Caco-2 (cell line): Measurements from ENCODE around the gene SFRP5. TPM values are rescaled to one million over a fixed set of nuclear protein-coding genes. Genes with fewer than 3 reads are reported as not detected.
A peak's percentile ranks its signal among the peaks of the same experiment; 100 is the strongest.

Source experiments
- Bru-seq: library from RNA; stranded (reverse); fragments of 400-500 nt; gene quantifications from one replicate; lab custom pipeline; 2021; lab: Mats Ljungman, UMichigan
- BruChase-seq, 2 experiments: library from RNA; stranded (reverse); fragments of 400-500 nt; gene quantifications; one replicate each; lab custom pipeline; 2021; lab: Mats Ljungman, UMichigan
- BruUV-seq: library from RNA; stranded (reverse); fragments of 400-500 nt; replicated peaks from 2 replicates; lab custom pipeline; 2021; lab: Mats Ljungman, UMichigan
- CTCF ChIA-PET: fragments of 300-600 bp; sonication (Branson Sonifier 250); formaldehyde crosslinking; loops from one replicate; lab custom pipeline; 2022; ENCODE audit warnings: antibody characterized with exemption; lab: Charles Lee
- POLR2A ChIA-PET: fragments of 300-600 bp; sonication (Branson Sonifier 250); formaldehyde crosslinking; loops from one replicate; lab custom pipeline; 2022; ENCODE audit warnings: antibody characterized with exemption; lab: Charles Lee
- DNase-seq, 2 experiments: peaks; one replicate each; pipeline versions ENCODE4 v3.0.0 to v3.0.0-alpha.2; 2020 to 2022
- H3K27me3 ChIP-seq: replicated peaks from 2 replicates; pipeline ENCODE4 v1.6.0; 2011; ENCODE audit warnings: low read length; ENCODE audit not compliant: control insufficient read depth, insufficient read depth
- H3K36me3 ChIP-seq: 2 replicates; pipeline ENCODE4 v1.5.1; 2011; ENCODE audit warnings: low read length; ENCODE audit not compliant: control insufficient read depth, insufficient read depth
- H3K4me1 ChIP-seq: fragments of 250-450 bp; sonication (Bioruptor Pico); 2 replicates; pipeline ENCODE4 v1.5.1; 2020; ENCODE audit warnings: mild to moderate bottlenecking
- H3K4me3 ChIP-seq: 2 replicates; pipeline ENCODE4 v1.5.1; 2011; ENCODE audit warnings: low read depth, mild to moderate bottlenecking, control low read depth, low read length
- H3K9me3 ChIP-seq: fragments of 250-450 bp; sonication (Bioruptor Pico); 2 replicates; pipeline ENCODE4 v1.5.1; 2020; ENCODE audit warnings: mild to moderate bottlenecking, moderate library complexity
- H3K27ac Mint-ChIP-seq: one replicate; pipeline ENCODE4 v1.8.0; 2022; ENCODE audit warnings: mixed read lengths; ENCODE audit not compliant: unreplicated experiment
- H3K27me3 Mint-ChIP-seq: one replicate; pipeline ENCODE4 v1.8.0; 2022; ENCODE audit warnings: mixed read lengths; ENCODE audit not compliant: insufficient read depth, unreplicated experiment
- H3K36me3 Mint-ChIP-seq: one replicate; pipeline ENCODE4 v1.8.0; 2022; ENCODE audit warnings: mild to moderate bottlenecking, mixed read lengths; ENCODE audit not compliant: insufficient read depth, unreplicated experiment
- H3K4me1 Mint-ChIP-seq: one replicate; pipeline ENCODE4 v1.8.0; 2022; ENCODE audit warnings: low read depth, mixed read lengths; ENCODE audit not compliant: unreplicated experiment
- H3K4me3 Mint-ChIP-seq: one replicate; pipeline ENCODE4 v1.8.0; 2022; ENCODE audit warnings: mild to moderate bottlenecking, moderate library complexity, mixed read lengths; ENCODE audit not compliant: unreplicated experiment
- H3K9me3 Mint-ChIP-seq: one replicate; pipeline ENCODE4 v1.8.0; 2022; ENCODE audit warnings: mixed read lengths; ENCODE audit not compliant: unreplicated experiment
- intact Hi-C: fragments of 100-400 bp; cut with micrococcal nuclease; formaldehyde crosslinking; loops from one replicate; pipeline ENCODE4 v1.10.0; 2022; ENCODE audit not compliant: unreplicated experiment
- long read RNA-seq: library from polyadenylated mRNA; stranded (forward); transcript quantifications from one replicate; pipeline ENCODE4 v2.0.0, GENCODE V29; 2022
- total RNA-seq: library from RNA; stranded (reverse); gene quantifications from 2 replicates; pipeline ENCODE4 v1.2.3, GENCODE V29; 2022
- TF ChIP-seq, protein P1 (sequence below), 2 experiments: fragments of 200-600 bp in 1 of 2; IDR thresholded peaks; 1 replicate in 1 of 2; 2 replicates in 1 of 2; pipeline versions ENCODE4 v1.5.1 to v1.8.0; 2011 to 2022; ENCODE audit warnings: antibody characterized with exemption in 1 of 2, control low read depth in 1 of 2, inconsistent platforms in 1 of 2, low read depth in 1 of 2, low read length in 1 of 2, mild to moderate bottlenecking in 1 of 2, moderate library complexity in 1 of 2; ENCODE audit not compliant: insufficient read depth in 1 of 2, severe bottlenecking in 1 of 2, unreplicated experiment in 1 of 2

Gene SFRP5, protein sequence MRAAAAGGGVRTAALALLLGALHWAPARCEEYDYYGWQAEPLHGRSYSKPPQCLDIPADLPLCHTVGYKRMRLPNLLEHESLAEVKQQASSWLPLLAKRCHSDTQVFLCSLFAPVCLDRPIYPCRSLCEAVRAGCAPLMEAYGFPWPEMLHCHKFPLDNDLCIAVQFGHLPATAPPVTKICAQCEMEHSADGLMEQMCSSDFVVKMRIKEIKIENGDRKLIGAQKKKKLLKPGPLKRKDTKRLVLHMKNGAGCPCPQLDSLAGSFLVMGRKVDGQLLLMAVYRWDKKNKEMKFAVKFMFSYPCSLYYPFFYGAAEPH
- 1.0 and 1.1 TPM in 2 replicates for total RNA-seq
- Bru-seq, nascent RNA, result percentile 19 among the genes with signal in this experiment
- BruChase-seq, experiment 1, labeled RNA remaining after a 2-hour chase, result percentile 32 among the genes with signal in this experiment
- BruChase-seq, experiment 2, labeled RNA remaining after a 6-hour chase, result percentile 27 among the genes with signal in this experiment
- long read RNA-seq, result 0 reads

DNA sequence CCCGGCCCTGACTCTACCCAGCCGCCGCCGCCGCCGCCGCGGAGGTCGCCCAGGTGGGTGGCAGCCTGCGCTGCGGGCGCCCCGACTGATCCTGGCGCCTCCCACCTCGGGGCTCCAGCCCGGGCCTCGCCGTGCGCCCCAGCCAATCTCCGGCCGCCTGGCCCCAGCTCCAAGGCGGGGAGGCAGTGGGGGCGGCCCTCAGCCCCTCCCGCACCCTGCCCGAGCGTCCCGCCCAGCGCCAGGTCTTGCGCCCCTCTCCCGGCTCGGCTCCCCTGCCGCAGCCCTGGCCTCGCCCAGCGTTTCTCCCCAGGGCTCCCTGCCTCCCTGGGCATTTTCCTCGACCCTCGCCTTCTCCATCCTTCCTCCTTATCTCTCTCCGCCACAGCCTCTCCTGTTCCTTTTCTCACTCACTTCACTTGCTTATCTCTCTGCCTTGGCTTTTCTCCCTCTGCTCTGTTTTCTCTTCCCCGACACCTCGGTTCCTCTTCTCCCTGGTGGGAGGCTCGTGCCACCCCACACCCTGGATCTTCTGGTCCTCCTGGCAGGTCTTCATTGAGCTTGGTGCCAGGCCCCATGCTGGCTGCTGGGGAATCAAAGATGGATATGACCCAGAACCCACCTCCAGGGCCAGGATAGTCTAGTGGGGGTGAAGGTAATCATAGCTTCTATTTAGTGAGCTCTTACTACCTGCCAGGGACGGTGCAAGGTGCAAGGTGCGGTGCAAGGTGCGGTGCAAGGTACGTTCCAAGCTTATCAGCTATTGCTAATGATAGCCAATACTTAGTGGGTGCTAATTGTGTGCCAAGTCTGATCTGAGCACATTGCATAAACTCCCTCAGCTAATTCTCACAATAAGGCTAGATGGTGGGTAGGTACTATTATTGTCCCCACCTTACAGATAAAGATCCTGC, at the start of gene SFRP5:
Gene SFRP5 (minus strand): TSS at position 87 of the 911 bp plus-strand sequence. CDS start 166 bp downstream, outside the sequence.
- H3K4me1 ChIP-seq, result peaks cover 20% of the 10 kb centered on the region
- DNase-seq, result no peak
- CTCF ChIA-PET, result interaction anchor here (1.0 to 1.4 kb wide), 2 partner anchors 71 to 97 kb away, joined by 3 to 6 read pairs; no protein-coding TSS in a partner anchor
- BruUV-seq, result no TSS peak
- TF ChIP-seq, protein P1, sequence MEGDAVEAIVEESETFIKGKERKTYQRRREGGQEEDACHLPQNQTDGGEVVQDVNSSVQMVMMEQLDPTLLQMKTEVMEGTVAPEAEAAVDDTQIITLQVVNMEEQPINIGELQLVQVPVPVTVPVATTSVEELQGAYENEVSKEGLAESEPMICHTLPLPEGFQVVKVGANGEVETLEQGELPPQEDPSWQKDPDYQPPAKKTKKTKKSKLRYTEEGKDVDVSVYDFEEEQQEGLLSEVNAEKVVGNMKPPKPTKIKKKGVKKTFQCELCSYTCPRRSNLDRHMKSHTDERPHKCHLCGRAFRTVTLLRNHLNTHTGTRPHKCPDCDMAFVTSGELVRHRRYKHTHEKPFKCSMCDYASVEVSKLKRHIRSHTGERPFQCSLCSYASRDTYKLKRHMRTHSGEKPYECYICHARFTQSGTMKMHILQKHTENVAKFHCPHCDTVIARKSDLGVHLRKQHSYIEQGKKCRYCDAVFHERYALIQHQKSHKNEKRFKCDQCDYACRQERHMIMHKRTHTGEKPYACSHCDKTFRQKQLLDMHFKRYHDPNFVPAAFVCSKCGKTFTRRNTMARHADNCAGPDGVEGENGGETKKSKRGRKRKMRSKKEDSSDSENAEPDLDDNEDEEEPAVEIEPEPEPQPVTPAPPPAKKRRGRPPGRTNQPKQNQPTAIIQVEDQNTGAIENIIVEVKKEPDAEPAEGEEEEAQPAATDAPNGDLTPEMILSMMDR (IDR thresholded peaks at IDR 0.05; ENCODE audit: insufficient read depth in 1 of 2, low read depth in 1 of 2, low read length in 1 of 2, severe bottlenecking in 1 of 2, unreplicated experiment in 1 of 2), result no peak
- peak within 1 kb of the TSS; percentile 43 for H3K4me3 ChIP-seq
- Mint-ChIP-seq H3K4me3 (peak within 1 kb of the TSS; percentile 75), H3K9me3 (no peaks in the 10 kb centered on the region), H3K27me3 (peaks cover 12% of the 10 kb centered on the region), H3K27ac (no peak within 1 kb of the TSS), H3K36me3 (peaks cover 15% of the 10 kb centered on the region), H3K4me1 (peaks cover 7% of the 10 kb centered on the region)
- no peaks in the 10 kb centered on the region for H3K36me3 ChIP-seq
- H3K9me3 ChIP-seq, result no peaks in the 10 kb centered on the region
- intact Hi-C loops, result loop anchor here (1.0 to 5.0 kb wide), 3 partner anchors 13 to 95 kb away; no protein-coding TSS in a partner anchor
- POLR2A ChIA-PET, result no interaction called here
- peaks cover 2% of the 10 kb centered on the region; the same call in 1 of the 2 replicates for H3K27me3 ChIP-seq

DNA sequence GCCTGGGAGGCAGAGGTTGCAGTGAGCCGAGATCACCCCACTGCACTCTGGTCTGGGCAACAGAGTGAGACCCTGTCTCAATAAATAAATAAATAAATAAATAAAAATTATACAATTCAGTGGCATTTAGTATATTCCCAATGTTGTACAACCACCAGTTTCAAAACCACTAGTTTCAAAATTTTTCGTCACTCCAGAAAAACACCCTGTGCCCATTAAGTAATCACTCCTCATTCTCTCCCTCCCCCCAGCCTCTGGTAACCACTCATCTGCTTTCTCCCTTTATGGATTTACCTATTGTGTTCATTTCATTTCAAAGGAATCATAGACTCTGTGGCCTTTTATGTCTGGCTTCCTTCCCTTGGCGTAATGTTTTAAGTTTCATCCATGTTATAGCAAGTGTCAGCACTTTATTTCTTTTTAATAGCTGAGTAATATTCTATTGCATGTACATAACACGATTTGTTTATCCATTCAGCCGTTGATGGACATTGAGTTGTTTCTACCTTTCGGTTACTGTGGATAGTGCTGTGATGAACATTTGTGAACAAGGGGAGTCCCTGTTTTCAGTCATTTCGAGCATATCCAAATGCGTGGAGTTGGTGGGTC, 48.4 kb upstream of the SFRP5 start:
- no peaks in the 10 kb centered on the region for H3K4me1 ChIP-seq
- Mint-ChIP-seq H3K9me3 (no peaks in the 10 kb centered on the region), H3K4me1 (no peaks in the 10 kb centered on the region), H3K27ac (no peak overlapping the region), H3K27me3 (no peaks in the 10 kb centered on the region), H3K36me3 (no peaks in the 10 kb centered on the region), H3K4me3 (no peak overlapping the region)
- intact Hi-C loops, result no loop called here
- H3K4me3 ChIP-seq, result no peak overlapping the region
- H3K9me3 ChIP-seq, result no peaks in the 10 kb centered on the region
- DNase-seq, result no peak
- TF ChIP-seq, protein P1 (IDR thresholded peaks at IDR 0.05; ENCODE audit: insufficient read depth in 1 of 2, low read depth in 1 of 2, low read length in 1 of 2, severe bottlenecking in 1 of 2, unreplicated experiment in 1 of 2), result no peak
- ChIA-PET POLR2A (no interaction called here), CTCF (no interaction called here)
- BruUV-seq, result no TSS peak
- no peaks in the 10 kb centered on the region for H3K36me3 ChIP-seq
- no peaks in the 10 kb centered on the region for H3K27me3 ChIP-seq
